ENCODE results near the gene ETF1.

ETF1 gene

GRCh38 chr5:138459311-138459933, 83.6 kb downstream of the ETF1 start:
- no peak for DNase-seq

- DNase-seq, result no peak
Measured at GRCh38 chr5:138458856-138459255, 84.2 kb downstream of the ETF1 start.

GRCh38 chr5:138458384-138458783, 84.7 kb downstream of the ETF1 start:
- DNase-seq, result no peak

- DNase-seq, result no peak
Measured at GRCh38 chr5:138457531-138458275, 85.3 kb downstream of the ETF1 start.
